ENCODE data around the gene MYCL.

GRCh38 chr1:39917825-39918224 is 16.1 kb upstream of the MYCL start:
- TF ChIP-seq, protein P1, sequence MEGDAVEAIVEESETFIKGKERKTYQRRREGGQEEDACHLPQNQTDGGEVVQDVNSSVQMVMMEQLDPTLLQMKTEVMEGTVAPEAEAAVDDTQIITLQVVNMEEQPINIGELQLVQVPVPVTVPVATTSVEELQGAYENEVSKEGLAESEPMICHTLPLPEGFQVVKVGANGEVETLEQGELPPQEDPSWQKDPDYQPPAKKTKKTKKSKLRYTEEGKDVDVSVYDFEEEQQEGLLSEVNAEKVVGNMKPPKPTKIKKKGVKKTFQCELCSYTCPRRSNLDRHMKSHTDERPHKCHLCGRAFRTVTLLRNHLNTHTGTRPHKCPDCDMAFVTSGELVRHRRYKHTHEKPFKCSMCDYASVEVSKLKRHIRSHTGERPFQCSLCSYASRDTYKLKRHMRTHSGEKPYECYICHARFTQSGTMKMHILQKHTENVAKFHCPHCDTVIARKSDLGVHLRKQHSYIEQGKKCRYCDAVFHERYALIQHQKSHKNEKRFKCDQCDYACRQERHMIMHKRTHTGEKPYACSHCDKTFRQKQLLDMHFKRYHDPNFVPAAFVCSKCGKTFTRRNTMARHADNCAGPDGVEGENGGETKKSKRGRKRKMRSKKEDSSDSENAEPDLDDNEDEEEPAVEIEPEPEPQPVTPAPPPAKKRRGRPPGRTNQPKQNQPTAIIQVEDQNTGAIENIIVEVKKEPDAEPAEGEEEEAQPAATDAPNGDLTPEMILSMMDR (IDR thresholded peaks at IDR 0.05): no peak
- TF ChIP-seq, protein P2, sequence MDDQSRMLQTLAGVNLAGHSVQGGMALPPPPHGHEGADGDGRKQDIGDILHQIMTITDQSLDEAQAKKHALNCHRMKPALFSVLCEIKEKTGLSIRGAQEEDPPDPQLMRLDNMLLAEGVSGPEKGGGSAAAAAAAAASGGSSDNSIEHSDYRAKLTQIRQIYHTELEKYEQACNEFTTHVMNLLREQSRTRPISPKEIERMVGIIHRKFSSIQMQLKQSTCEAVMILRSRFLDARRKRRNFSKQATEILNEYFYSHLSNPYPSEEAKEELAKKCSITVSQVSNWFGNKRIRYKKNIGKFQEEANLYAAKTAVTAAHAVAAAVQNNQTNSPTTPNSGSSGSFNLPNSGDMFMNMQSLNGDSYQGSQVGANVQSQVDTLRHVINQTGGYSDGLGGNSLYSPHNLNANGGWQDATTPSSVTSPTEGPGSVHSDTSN (IDR thresholded peaks at IDR 0.05): no peak

Data from A549 (cell line).